ENCODE results near the gene TUBGCP3.
"Not testable (repeated sequence)": the region's sequence is repeated elsewhere in the genome, so short reads cannot be mapped to it uniquely, and the experiment has no call there.

TUBGCP3 gene

DNA sequence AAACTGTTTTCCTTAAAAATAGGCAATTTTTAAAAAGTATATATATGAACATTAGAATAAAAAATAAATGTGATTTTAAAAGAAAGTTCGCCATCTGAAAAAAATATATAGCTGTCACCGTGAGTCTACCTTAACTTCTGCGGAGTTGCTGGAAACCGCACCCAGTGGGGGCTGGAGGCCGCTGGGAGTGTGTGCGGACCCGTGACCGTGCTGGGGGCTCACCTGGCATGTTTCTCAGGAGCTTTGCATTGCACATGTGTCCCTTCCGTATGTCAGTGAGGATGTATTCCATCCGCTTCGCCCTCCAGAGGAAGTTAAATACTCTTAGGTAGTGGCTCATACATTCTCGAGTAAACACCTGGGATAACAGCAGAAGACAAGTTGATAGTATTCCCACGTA lies 71.7 kb downstream of the TUBGCP3 start:
- FAIRE-seq, result no peak
- no peak for DNase-seq (ENCODE audit: insufficient read length, low spot score)
- TF ChIP-seq POLR2A (IDR thresholded peaks at IDR 0.05; ENCODE audit: low read depth, low read length) (no peak), PAX5 (IDR thresholded peaks at IDR 0.05; ENCODE audit: insufficient read depth, low read length, severe bottlenecking) (no peak), SPI1 (IDR thresholded peaks at IDR 0.05; ENCODE audit: low read depth, low read length) (no peak), POLR2AphosphoS5 (IDR thresholded peaks at IDR 0.05; ENCODE audit: low read depth, low read length) (no peak), POU2F2 (IDR thresholded peaks at IDR 0.05; ENCODE audit: low read depth, low read length) (no peak), TAF1 (IDR thresholded peaks at IDR 0.05; ENCODE audit: low read depth, low read length) (no peak)

DNA sequence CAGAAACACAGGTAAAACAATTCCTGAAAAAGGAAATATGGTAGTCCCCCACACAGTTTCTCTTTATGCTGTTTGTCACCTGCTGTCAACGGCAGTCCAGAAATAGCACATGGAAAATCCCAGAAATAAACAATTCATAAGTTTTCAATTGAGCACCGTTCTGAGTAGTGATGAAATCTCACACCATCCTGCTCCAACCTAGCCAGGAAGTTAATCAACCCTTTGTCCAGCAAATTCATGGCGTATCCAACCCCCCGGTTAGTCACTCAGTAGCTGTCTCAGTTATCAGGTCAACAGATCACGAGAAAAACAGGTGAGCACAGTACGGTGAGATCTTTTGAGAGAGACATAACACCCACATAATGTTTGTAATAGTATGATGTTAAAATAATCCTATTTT lies 74.2 kb downstream of the TUBGCP3 start:
- FAIRE-seq, result no peak
- DNase-seq (ENCODE audit: insufficient read length, low spot score), result no peak
- TF ChIP-seq POU2F2 (IDR thresholded peaks at IDR 0.05; ENCODE audit: low read depth, low read length), result no peak
- no peak for TF ChIP-seq POLR2AphosphoS5 (IDR thresholded peaks at IDR 0.05; ENCODE audit: low read depth, low read length)
- TF ChIP-seq TAF1 (IDR thresholded peaks at IDR 0.05; ENCODE audit: low read depth, low read length), result no peak
- TF ChIP-seq PAX5 (IDR thresholded peaks at IDR 0.05; ENCODE audit: insufficient read depth, low read length, severe bottlenecking), result no peak
- no peak for TF ChIP-seq POLR2A (IDR thresholded peaks at IDR 0.05; ENCODE audit: low read depth, low read length)
- TF ChIP-seq SPI1 (IDR thresholded peaks at IDR 0.05; ENCODE audit: low read depth, low read length), result no peak

DNA sequence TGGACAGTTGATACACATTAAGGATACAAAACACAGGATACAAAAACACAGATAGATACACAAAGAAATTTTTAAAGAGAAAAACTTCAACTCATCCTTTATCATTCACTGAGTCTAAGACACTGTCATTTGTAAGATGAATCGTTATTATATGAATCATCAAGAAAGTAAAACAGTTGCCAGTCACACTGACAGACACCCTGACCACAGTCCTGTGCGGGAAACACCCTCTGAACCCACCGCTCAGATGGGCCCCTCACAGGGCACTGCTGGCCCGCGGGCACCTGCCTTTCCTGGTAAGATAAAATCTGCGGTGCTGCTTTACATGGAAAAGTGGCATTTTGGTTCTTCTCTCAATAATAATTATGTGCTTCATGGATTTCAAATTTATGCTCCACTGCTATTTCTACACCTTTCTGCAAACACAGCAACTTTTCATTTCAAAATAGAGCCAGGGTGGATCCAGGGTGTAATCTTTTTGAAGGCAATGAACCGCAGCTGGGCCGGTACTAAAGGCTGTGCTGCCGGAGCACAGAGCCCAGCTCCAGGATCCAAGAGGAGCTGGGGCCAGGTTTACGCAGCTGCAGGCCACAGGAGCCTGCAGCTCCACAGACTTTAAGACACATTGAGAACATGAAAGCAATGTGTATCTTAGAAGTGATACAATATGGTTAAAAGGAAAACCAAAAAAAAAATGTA lies 76.8 kb downstream of the TUBGCP3 start:
- DNase-seq (ENCODE audit: insufficient read length, low spot score) (no peak), FAIRE-seq (no peak)
- TF ChIP-seq SPI1 (IDR thresholded peaks at IDR 0.05; ENCODE audit: low read depth, low read length) (no peak), POU2F2 (IDR thresholded peaks at IDR 0.05; ENCODE audit: low read depth, low read length) (no peak), TAF1 (IDR thresholded peaks at IDR 0.05; ENCODE audit: low read depth, low read length) (no peak), POLR2AphosphoS5 (IDR thresholded peaks at IDR 0.05; ENCODE audit: low read depth, low read length) (no peak), POLR2A (IDR thresholded peaks at IDR 0.05; ENCODE audit: low read depth, low read length) (no peak), PAX5 (IDR thresholded peaks at IDR 0.05; ENCODE audit: insufficient read depth, low read length, severe bottlenecking) (no peak)

DNA sequence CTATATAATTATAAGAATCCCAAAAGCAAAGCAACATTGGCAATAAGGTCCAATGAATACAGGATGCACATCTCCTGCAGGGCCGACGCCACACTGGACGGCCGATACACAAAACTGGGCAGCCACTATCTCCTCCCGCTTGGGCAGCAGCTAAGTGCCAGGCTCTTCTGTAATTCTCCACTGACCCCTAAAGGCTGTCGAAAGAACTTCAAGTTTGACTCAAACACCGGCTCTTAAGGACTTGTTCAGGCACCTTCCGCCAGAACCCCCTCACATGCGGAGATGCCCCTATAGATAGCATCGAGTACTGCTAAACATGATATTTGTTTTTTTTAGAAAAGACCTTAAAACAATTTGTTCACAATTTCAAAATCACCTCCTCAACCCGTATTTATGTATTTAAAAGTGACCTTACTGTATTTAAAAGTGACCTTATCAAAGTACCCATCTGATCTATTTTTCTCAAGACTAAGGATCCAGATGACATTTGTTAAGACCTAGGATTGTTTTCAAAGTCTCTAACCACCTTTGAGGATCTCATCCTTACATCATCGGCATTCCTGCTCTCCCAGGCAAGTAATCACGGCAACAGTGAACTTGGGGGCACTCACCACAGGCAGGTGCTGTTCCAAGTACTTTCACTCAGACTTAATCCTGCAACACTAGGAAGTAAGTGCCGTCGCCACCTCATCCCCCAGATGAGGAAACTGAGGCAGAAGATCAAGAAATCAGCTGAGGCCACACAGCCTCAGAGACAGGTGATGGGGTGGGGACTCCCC lies 77.8 kb downstream of the TUBGCP3 start:
- FAIRE-seq, result no peak
- no peak for DNase-seq (ENCODE audit: insufficient read length, low spot score)
- no peak for TF ChIP-seq POLR2A (IDR thresholded peaks at IDR 0.05; ENCODE audit: low read depth, low read length)
- TF ChIP-seq PAX5 (IDR thresholded peaks at IDR 0.05; ENCODE audit: insufficient read depth, low read length, severe bottlenecking), result no peak
- TF ChIP-seq POLR2AphosphoS5 (IDR thresholded peaks at IDR 0.05; ENCODE audit: low read depth, low read length), result no peak
- TF ChIP-seq POU2F2 (IDR thresholded peaks at IDR 0.05; ENCODE audit: low read depth, low read length), result no peak
- no peak for TF ChIP-seq TAF1 (IDR thresholded peaks at IDR 0.05; ENCODE audit: low read depth, low read length)
- no peak for TF ChIP-seq SPI1 (IDR thresholded peaks at IDR 0.05; ENCODE audit: low read depth, low read length)

DNA sequence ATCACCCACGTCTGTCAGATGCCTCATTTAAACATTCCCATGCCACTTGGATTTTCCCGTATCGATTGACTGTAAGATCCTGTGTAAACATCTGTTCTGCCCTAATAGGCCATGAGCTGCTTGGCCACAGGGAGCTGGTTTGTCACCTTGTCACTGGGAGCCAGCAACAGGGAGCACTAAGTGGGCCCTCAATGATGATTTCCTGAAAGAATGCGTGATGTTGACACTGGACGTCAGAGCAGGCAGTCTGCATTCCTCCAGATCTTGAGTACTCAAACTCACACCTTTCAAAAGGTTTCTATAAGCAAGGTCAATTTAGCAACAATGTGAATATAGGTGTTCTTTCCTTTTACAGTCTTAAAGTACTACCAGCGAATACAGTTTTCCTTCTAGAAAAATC lies 78.8 kb downstream of the TUBGCP3 start:
- no peak for FAIRE-seq
- TF ChIP-seq PAX5 (IDR thresholded peaks at IDR 0.05; ENCODE audit: insufficient read depth, low read length, severe bottlenecking) (no peak), TAF1 (IDR thresholded peaks at IDR 0.05; ENCODE audit: low read depth, low read length) (no peak)
- no peak for DNase-seq (ENCODE audit: insufficient read length, low spot score)

DNA sequence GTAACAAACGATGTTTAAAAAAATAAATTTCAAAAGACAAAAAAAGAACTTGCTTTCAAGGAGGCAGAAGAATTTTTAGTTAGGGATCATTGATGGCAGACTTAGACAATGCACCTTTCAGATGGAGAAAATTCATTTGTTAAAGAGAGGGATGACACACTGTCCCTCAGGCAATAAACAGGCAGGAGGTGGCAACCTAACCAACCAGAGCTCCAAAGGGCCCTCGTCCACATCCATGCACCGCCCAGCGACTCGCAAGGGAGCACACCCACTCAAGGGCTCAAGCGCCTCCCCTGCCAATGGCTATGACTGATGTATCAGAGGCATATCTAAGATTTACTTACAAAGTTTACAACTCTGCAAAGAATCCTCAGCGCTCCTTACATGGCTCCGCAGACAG lies 81.9 kb downstream of the TUBGCP3 start:
- TF ChIP-seq POU2F2 (IDR thresholded peaks at IDR 0.05; ENCODE audit: low read depth, low read length) (no peak), POLR2A (IDR thresholded peaks at IDR 0.05; ENCODE audit: low read depth, low read length) (no peak), SPI1 (IDR thresholded peaks at IDR 0.05; ENCODE audit: low read depth, low read length) (no peak), TAF1 (IDR thresholded peaks at IDR 0.05; ENCODE audit: low read depth, low read length) (no peak), POLR2AphosphoS5 (IDR thresholded peaks at IDR 0.05; ENCODE audit: low read depth, low read length) (no peak)
- FAIRE-seq (no peak), DNase-seq (ENCODE audit: insufficient read length, low spot score) (no peak)

DNA sequence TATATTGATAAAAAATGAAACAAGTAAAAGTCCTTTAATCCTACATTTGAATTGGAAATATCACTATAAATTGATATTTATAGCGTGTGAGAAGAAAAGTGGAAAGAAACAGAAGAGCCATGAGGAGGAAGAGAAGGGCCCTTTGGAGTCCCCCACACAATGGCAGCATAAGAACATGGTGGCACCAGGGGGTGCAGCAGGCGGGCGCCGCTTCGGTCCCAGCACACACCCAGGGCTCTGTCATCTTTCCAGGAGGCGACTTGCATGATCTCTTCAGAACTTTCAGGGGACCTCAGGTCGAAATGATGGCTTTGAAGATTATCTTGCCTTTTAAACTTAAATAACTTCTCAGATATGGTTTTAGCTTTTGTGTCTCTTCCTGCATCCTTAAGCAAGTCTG lies 91.8 kb downstream of the TUBGCP3 start:
- no peak for DNase-seq (ENCODE audit: insufficient read length, low spot score)
- no peak for FAIRE-seq
- TF ChIP-seq POLR2AphosphoS5 (IDR thresholded peaks at IDR 0.05; ENCODE audit: low read depth, low read length) (no peak), POU2F2 (IDR thresholded peaks at IDR 0.05; ENCODE audit: low read depth, low read length) (no peak), PAX5 (IDR thresholded peaks at IDR 0.05; ENCODE audit: insufficient read depth, low read length, severe bottlenecking) (no peak), TAF1 (IDR thresholded peaks at IDR 0.05; ENCODE audit: low read depth, low read length) (no peak), SPI1 (IDR thresholded peaks at IDR 0.05; ENCODE audit: low read depth, low read length) (no peak)

DNA sequence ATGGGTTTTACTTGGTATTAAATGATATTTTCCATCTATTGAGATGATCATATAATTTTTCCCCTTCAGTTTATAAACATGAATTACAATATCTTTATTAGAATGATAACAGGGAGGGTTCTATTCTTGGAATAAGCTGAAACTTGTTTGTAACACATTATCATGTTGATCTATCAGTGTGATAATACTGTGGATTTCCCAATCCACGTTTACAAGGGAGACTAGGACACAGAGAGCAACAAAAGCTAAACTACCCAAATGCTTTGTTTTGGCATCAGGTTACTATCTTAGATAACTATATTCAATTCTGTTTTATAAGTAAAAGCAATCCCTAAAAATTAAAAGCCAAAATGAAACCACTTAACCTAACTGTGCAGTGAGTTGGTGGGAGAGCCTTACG lies 92.5 kb downstream of the TUBGCP3 start:
- TF ChIP-seq PAX5 (IDR thresholded peaks at IDR 0.05; ENCODE audit: insufficient read depth, low read length, severe bottlenecking) (no peak), POLR2A (IDR thresholded peaks at IDR 0.05; ENCODE audit: low read depth, low read length) (no peak), POLR2AphosphoS5 (IDR thresholded peaks at IDR 0.05; ENCODE audit: low read depth, low read length) (no peak), SPI1 (IDR thresholded peaks at IDR 0.05; ENCODE audit: low read depth, low read length) (no peak), TAF1 (IDR thresholded peaks at IDR 0.05; ENCODE audit: low read depth, low read length) (no peak), POU2F2 (IDR thresholded peaks at IDR 0.05; ENCODE audit: low read depth, low read length) (no peak)
- no peak for FAIRE-seq
- DNase-seq (ENCODE audit: insufficient read length, low spot score), result no peak

DNA sequence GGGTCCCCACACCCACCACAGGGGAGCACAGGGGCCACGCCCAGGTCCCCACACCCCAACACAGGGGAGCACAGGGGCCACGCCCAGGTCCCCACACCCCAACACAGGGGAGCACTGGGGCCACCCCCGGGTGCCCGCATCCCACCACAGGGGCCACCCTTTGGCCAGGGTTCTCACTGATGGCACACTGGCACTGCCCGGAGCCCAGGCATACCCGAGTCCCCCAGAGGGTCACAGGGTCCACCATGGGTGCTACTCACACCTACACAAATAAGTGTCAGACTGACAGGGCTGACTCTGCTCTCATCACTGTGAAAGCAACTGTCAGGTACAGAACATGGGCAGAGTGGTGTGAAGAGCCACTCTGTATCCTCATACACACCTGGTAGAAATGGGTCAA lies 98.8 kb downstream of the TUBGCP3 start:
- DNase-seq (ENCODE audit: insufficient read length, low spot score), result no peak
- FAIRE-seq, result no peak
- TF ChIP-seq POLR2A (IDR thresholded peaks at IDR 0.05; ENCODE audit: low read depth, low read length) (no peak), POU2F2 (IDR thresholded peaks at IDR 0.05; ENCODE audit: low read depth, low read length) (no peak), POLR2AphosphoS5 (IDR thresholded peaks at IDR 0.05; ENCODE audit: low read depth, low read length) (no peak)

DNA sequence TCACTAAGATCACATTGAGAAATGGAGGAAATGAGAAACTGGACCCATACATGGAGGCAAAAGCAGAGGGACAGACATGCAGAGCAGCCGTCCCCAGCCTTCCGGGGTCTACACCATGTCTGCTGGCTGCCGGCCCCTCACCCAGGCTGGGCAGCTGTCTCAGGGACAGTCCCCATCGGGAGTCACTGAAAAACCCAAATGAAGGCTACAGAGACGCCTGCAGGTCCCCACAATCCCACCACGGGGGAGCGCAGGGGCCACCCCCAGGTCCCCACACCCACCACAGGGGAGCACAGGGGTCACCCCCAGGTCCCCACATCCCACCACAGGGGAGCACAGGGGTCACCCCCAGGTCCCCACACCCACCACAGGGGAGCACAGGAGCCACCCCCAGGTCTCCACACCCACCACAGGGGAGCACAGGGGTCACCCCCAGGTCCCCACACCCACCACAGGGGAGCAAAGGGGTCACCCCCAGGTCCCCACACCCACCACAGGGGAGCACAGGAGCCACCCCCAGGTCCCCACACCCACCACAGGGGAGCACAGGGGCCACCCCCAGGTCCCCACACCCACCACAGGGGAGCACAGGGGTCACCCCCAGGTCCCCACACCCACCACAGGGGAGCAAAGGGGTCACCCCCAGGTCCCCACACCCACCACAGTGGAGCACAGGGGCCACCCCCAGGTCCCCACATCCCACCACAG lies 99.5 kb downstream of the TUBGCP3 start:
- DNase-seq (ENCODE audit: insufficient read length, low spot score), result not testable (repeated sequence)

More for the DNA sequence above, 99.5 kb downstream of the TUBGCP3 start:
- FAIRE-seq, result not testable (repeated sequence)
